Measurements from ENCODE around the gene BNC2. TPM values are rescaled to one million over a fixed set of nuclear protein-coding genes. Genes with fewer than 3 reads are reported as not detected.
A peak's percentile ranks its signal among the peaks of the same experiment; 100 is the strongest.

Gene BNC2
- total RNA-seq, 1 donor from 2014 or later, result 38.0 TPM

- Histone ChIP-seq H3K36me3 (ENCODE audit: insufficient read depth, low read length) (no peaks in the 10 kb centered on the region), H3K27me3 (ENCODE audit: insufficient read depth, low read length) (no peaks in the 10 kb centered on the region), H3K4me1 (ENCODE audit: insufficient read depth, low read length) (peaks cover 29% of the 10 kb centered on the region), H3K9me3 (ENCODE audit: insufficient read depth, low read depth, low read length) (no peaks in the 10 kb centered on the region), H4K20me1 (ENCODE audit: insufficient read depth, low read length) (no peaks in the 10 kb centered on the region), H3K4me3 (ENCODE audit: insufficient read depth, low read depth, low read length) (no peak overlapping the region), H3K4me2 (ENCODE audit: low read length) (peak overlapping the region; percentile 47), H3K9ac (ENCODE audit: low read length) (no peak overlapping the region), H2AFZ (ENCODE audit: low read depth, low read length) (no peak overlapping the region), H3K27ac (ENCODE audit: low read depth, low read length) (peak overlapping the region; percentile 14), H3K79me2 (ENCODE audit: insufficient read depth, low read length) (no peaks in the 10 kb centered on the region)
- FAIRE-seq, result no peak
- H3K9me3 Mint-ChIP-seq (ENCODE audit: unreplicated experiment), result no peaks in the 10 kb centered on the region
- H3K27me3 Mint-ChIP-seq (ENCODE audit: low read depth, unreplicated experiment), result no peaks in the 10 kb centered on the region
- H3K36me3 Mint-ChIP-seq (ENCODE audit: low read depth, unreplicated experiment), result no peaks in the 10 kb centered on the region
- H3K4me1 Mint-ChIP-seq (ENCODE audit: low read depth, unreplicated experiment), result peaks cover 36% of the 10 kb centered on the region
- H3K4me3 Mint-ChIP-seq (ENCODE audit: unreplicated experiment), result no peak overlapping the region
- DNase-seq (ENCODE audit: low read depth), result no peak
- no peak overlapping the region for H3K27ac Mint-ChIP-seq (ENCODE audit: unreplicated experiment)
- TF ChIP-seq CTCF (IDR thresholded peaks at IDR 0.05; ENCODE audit: insufficient read depth, low read depth, low read length) (no peak), EZH2 (IDR thresholded peaks at IDR 0.05; ENCODE audit: insufficient read depth, low read length) (no peak)
Measured at GRCh38 chr9:16510482-16510881, 360.0 kb downstream of the BNC2 start.

DNA sequence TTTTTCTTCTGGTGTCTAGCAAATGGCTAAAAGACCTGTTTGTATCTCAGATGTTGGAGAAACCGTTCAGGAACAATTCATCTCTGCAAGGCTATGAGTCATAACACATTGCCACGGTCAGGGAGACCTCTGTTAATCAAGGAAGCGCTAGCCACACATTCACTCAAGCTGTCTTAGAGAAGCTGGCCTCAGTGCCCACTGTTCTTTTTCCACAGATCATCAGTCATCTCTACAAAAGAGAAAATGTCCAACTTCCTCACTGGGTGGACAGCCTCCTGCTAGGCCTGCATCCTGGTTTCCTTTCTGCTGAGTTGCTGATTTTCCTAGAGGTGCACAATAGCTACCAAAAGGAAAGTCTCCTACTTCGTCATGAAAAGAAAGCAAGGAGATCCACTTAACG lies 360.5 kb downstream of the BNC2 start:
- Histone ChIP-seq H3K27ac (ENCODE audit: low read depth, low read length) (peak overlapping the region; percentile 14), H4K20me1 (ENCODE audit: insufficient read depth, low read length) (no peaks in the 10 kb centered on the region), H3K4me3 (ENCODE audit: insufficient read depth, low read depth, low read length) (no peak overlapping the region), H3K27me3 (ENCODE audit: insufficient read depth, low read length) (no peaks in the 10 kb centered on the region), H3K36me3 (ENCODE audit: insufficient read depth, low read length) (no peaks in the 10 kb centered on the region), H3K9me3 (ENCODE audit: insufficient read depth, low read depth, low read length) (no peaks in the 10 kb centered on the region), H3K4me1 (ENCODE audit: insufficient read depth, low read length) (peaks cover 29% of the 10 kb centered on the region), H2AFZ (ENCODE audit: low read depth, low read length) (no peak overlapping the region), H3K9ac (ENCODE audit: low read length) (no peak overlapping the region), H3K4me2 (ENCODE audit: low read length) (peak overlapping the region; percentile 47), H3K79me2 (ENCODE audit: insufficient read depth, low read length) (no peaks in the 10 kb centered on the region)
- peak overlapping the region; percentile 68 for H3K27ac Mint-ChIP-seq (ENCODE audit: unreplicated experiment)
- no peaks in the 10 kb centered on the region for H3K36me3 Mint-ChIP-seq (ENCODE audit: low read depth, unreplicated experiment)
- no peak for TF ChIP-seq EZH2 (IDR thresholded peaks at IDR 0.05; ENCODE audit: insufficient read depth, low read length)
- no peaks in the 10 kb centered on the region for H3K9me3 Mint-ChIP-seq (ENCODE audit: unreplicated experiment)
- no peaks in the 10 kb centered on the region for H3K27me3 Mint-ChIP-seq (ENCODE audit: low read depth, unreplicated experiment)
- FAIRE-seq (peak; percentile 97), DNase-seq (ENCODE audit: low read depth) (peak; percentile 96)
- H3K4me3 Mint-ChIP-seq (ENCODE audit: unreplicated experiment), result no peak overlapping the region
- H3K4me1 Mint-ChIP-seq (ENCODE audit: low read depth, unreplicated experiment), result peaks cover 36% of the 10 kb centered on the region

DNA sequence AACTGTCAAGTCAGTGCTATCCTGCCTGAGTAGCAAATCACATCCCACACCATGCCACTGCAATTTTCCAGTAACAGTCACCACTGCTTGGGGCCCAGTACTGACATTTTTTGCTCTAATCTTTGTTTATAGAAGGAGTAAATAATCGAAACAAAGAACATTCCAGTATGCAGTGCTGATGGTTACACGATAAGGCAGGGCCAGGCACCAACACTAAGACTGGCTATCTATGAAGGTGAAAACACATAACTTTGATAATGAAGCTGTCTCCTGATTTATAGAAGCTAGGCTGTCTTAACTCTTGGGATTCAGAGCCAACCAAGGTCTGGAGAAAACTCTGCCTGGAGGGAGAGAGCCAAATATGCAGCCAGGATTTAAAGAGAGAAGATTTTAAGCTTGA lies 365.3 kb downstream of the BNC2 start:
- H3K4me2 ChIP-seq (ENCODE audit: low read length), result peak overlapping the region; percentile 44
- peak overlapping the region; percentile 75 for H3K27ac ChIP-seq (ENCODE audit: low read depth, low read length)
- H3K9ac ChIP-seq (ENCODE audit: low read length), result peak overlapping the region; percentile 68

More for the DNA sequence above, 365.3 kb downstream of the BNC2 start:
- Mint-ChIP-seq H3K9me3 (ENCODE audit: unreplicated experiment) (peaks cover 1% of the 10 kb centered on the region), H3K27me3 (ENCODE audit: low read depth, unreplicated experiment) (no peaks in the 10 kb centered on the region), H3K4me1 (ENCODE audit: low read depth, unreplicated experiment) (peaks cover 40% of the 10 kb centered on the region), H3K4me3 (ENCODE audit: unreplicated experiment) (no peak overlapping the region), H3K27ac (ENCODE audit: unreplicated experiment) (peak overlapping the region; percentile 94), H3K36me3 (ENCODE audit: low read depth, unreplicated experiment) (peaks cover 3% of the 10 kb centered on the region)
- H3K79me2 ChIP-seq (ENCODE audit: insufficient read depth, low read length), result peaks cover 10% of the 10 kb centered on the region
- no peak for TF ChIP-seq EZH2 (IDR thresholded peaks at IDR 0.05; ENCODE audit: insufficient read depth, low read length)
- no peaks in the 10 kb centered on the region for H3K36me3 ChIP-seq (ENCODE audit: insufficient read depth, low read length)
- H3K27me3 ChIP-seq (ENCODE audit: insufficient read depth, low read length), result no peaks in the 10 kb centered on the region
- peaks cover 44% of the 10 kb centered on the region for H3K4me1 ChIP-seq (ENCODE audit: insufficient read depth, low read length)
- FAIRE-seq, result peak; percentile 82
- H3K9me3 ChIP-seq (ENCODE audit: insufficient read depth, low read depth, low read length), result no peaks in the 10 kb centered on the region
- no peak overlapping the region for H2AFZ ChIP-seq (ENCODE audit: low read depth, low read length)
- DNase-seq (ENCODE audit: low read depth), result peak; percentile 87
- no peaks in the 10 kb centered on the region for H4K20me1 ChIP-seq (ENCODE audit: insufficient read depth, low read length)
- H3K4me3 ChIP-seq (ENCODE audit: insufficient read depth, low read depth, low read length), result no peak overlapping the region

Measured in astrocyte (in vitro differentiated cells and primary cell).